Activated naive CD4-positive, alpha-beta T cell treated with anti-CD3 and anti-CD28 coated beads for 36 hours (primary cell): ENCODE data around the gene PID1. TPM values are rescaled to one million over a fixed set of nuclear protein-coding genes. Genes with fewer than 3 reads are reported as not detected.

Experiments
- CTCF ChIA-PET: fragments of 350-600 bp; sonication (Branson Sonifier 250); formaldehyde crosslinking; loops from one replicate; lab custom pipeline; 2021; ENCODE audit warnings: antibody characterized with exemption; lab: Charles Lee
- DNase-seq: peaks from one replicate; pipeline ENCODE4 v3.0.0-alpha.2; 2020
- H3K27ac Mint-ChIP-seq: one replicate; pipeline ENCODE4 v1.8.0; 2021; ENCODE audit warnings: mild to moderate bottlenecking, mixed read lengths
- H3K27me3 Mint-ChIP-seq: one replicate; pipeline ENCODE4 v1.8.0; 2021; ENCODE audit warnings: low read depth, mixed read lengths
- H3K36me3 Mint-ChIP-seq: one replicate; pipeline ENCODE4 v1.8.0; 2021; ENCODE audit warnings: low read depth, mixed read lengths
- H3K4me1 Mint-ChIP-seq: one replicate; pipeline ENCODE4 v1.8.0; 2021; ENCODE audit warnings: low read depth, mixed read lengths
- H3K4me3 Mint-ChIP-seq: one replicate; pipeline ENCODE4 v1.8.0; 2021; ENCODE audit warnings: mild to moderate bottlenecking, moderate library complexity, mixed read lengths
- H3K9me3 Mint-ChIP-seq: one replicate; pipeline ENCODE4 v1.8.0; 2021; ENCODE audit warnings: mixed read lengths
- intact Hi-C: fragments of 100-400 bp; cut with micrococcal nuclease; formaldehyde crosslinking; loops from one replicate; pipeline ENCODE4 v1.15.1; 2023
- total RNA-seq, 2 experiments: library from RNA; stranded (reverse); gene quantifications; one replicate each; pipeline ENCODE4 v1.2.3, GENCODE V29; 2021

PID1 gene
- total RNA-seq, 2 experiments from 2014 or later = not detected

GRCh38 chr2:229044581-229044980 is 226.5 kb downstream of the PID1 start:
- Mint-ChIP-seq H3K4me3 (no peak overlapping the region), H3K27me3 (no peaks in the 10 kb centered on the region), H3K27ac (no peak overlapping the region), H3K9me3 (no peaks in the 10 kb centered on the region), H3K4me1 (no peaks in the 10 kb centered on the region), H3K36me3 (no peaks in the 10 kb centered on the region)
- DNase-seq = no peak
- intact Hi-C loops = no loop called here
- CTCF ChIA-PET = no interaction called here

- no peak overlapping the region for H3K4me3 Mint-ChIP-seq
- CTCF ChIA-PET = no interaction called here
- H3K27me3 Mint-ChIP-seq = no peaks in the 10 kb centered on the region
- no peaks in the 10 kb centered on the region for H3K4me1 Mint-ChIP-seq
- DNase-seq = no peak
- H3K27ac Mint-ChIP-seq = no peak overlapping the region
- H3K36me3 Mint-ChIP-seq = no peaks in the 10 kb centered on the region
- intact Hi-C loops = no loop called here
- H3K9me3 Mint-ChIP-seq = no peaks in the 10 kb centered on the region
These were observed 227.4 kb downstream of the PID1 start for GRCh38 chr2:229043681-229044080.

GRCh38 chr2:229042349-229042748 is 228.7 kb downstream of the PID1 start:
- DNase-seq = no peak
- no peak overlapping the region for H3K27ac Mint-ChIP-seq
- no peak overlapping the region for H3K4me3 Mint-ChIP-seq
- H3K9me3 Mint-ChIP-seq = no peaks in the 10 kb centered on the region
- CTCF ChIA-PET = no interaction called here
- no peaks in the 10 kb centered on the region for H3K36me3 Mint-ChIP-seq
- H3K27me3 Mint-ChIP-seq = no peaks in the 10 kb centered on the region
- intact Hi-C loops = no loop called here
- H3K4me1 Mint-ChIP-seq = no peaks in the 10 kb centered on the region

- Mint-ChIP-seq H3K36me3 (no peaks in the 10 kb centered on the region), H3K27me3 (no peaks in the 10 kb centered on the region), H3K9me3 (no peaks in the 10 kb centered on the region), H3K4me1 (no peaks in the 10 kb centered on the region), H3K4me3 (no peak overlapping the region), H3K27ac (no peak overlapping the region)
- no peak for DNase-seq
- CTCF ChIA-PET = no interaction called here
- intact Hi-C loops = no loop called here
These were observed 229.4 kb downstream of the PID1 start for GRCh38 chr2:229041691-229042090.

- intact Hi-C loops = no loop called here
- Mint-ChIP-seq H3K4me3 (no peak overlapping the region), H3K9me3 (no peaks in the 10 kb centered on the region), H3K4me1 (no peaks in the 10 kb centered on the region), H3K36me3 (no peaks in the 10 kb centered on the region), H3K27me3 (no peaks in the 10 kb centered on the region), H3K27ac (no peak overlapping the region)
- CTCF ChIA-PET = no interaction called here
- DNase-seq = no peak
These were observed 233.5 kb downstream of the PID1 start for GRCh38 chr2:229037621-229038020.

GRCh38 chr2:229033816-229034215 is 237.3 kb downstream of the PID1 start:
- Mint-ChIP-seq H3K4me3 (no peak overlapping the region), H3K36me3 (no peaks in the 10 kb centered on the region), H3K4me1 (no peaks in the 10 kb centered on the region), H3K9me3 (peaks cover 7% of the 10 kb centered on the region), H3K27me3 (no peaks in the 10 kb centered on the region), H3K27ac (no peak overlapping the region)
- CTCF ChIA-PET = no interaction called here
- no peak for DNase-seq
- intact Hi-C loops = no loop called here

- H3K27ac Mint-ChIP-seq = no peak overlapping the region
- no peaks in the 10 kb centered on the region for H3K27me3 Mint-ChIP-seq
- DNase-seq = no peak
- peaks cover 8% of the 10 kb centered on the region for H3K9me3 Mint-ChIP-seq
- no peaks in the 10 kb centered on the region for H3K4me1 Mint-ChIP-seq
- H3K36me3 Mint-ChIP-seq = no peaks in the 10 kb centered on the region
- intact Hi-C loops = no loop called here
- CTCF ChIA-PET = no interaction called here
- H3K4me3 Mint-ChIP-seq = no peak overlapping the region
These were observed 238.4 kb downstream of the PID1 start for GRCh38 chr2:229032608-229033234.

- intact Hi-C loops = no loop called here
- no peak for DNase-seq
- no peaks in the 10 kb centered on the region for H3K4me1 Mint-ChIP-seq
- H3K27me3 Mint-ChIP-seq = no peaks in the 10 kb centered on the region
- H3K9me3 Mint-ChIP-seq = peaks cover 8% of the 10 kb centered on the region
- no peak overlapping the region for H3K4me3 Mint-ChIP-seq
- CTCF ChIA-PET = no interaction called here
- no peaks in the 10 kb centered on the region for H3K36me3 Mint-ChIP-seq
- no peak overlapping the region for H3K27ac Mint-ChIP-seq
These were observed 243.6 kb downstream of the PID1 start for GRCh38 chr2:229027353-229028105.

GRCh38 chr2:229025653-229026052 is 245.4 kb downstream of the PID1 start:
- Mint-ChIP-seq H3K27ac (no peak overlapping the region), H3K4me1 (no peaks in the 10 kb centered on the region), H3K9me3 (peaks cover 3% of the 10 kb centered on the region), H3K36me3 (no peaks in the 10 kb centered on the region), H3K27me3 (no peaks in the 10 kb centered on the region), H3K4me3 (no peak overlapping the region)
- intact Hi-C loops = no loop called here
- CTCF ChIA-PET = no interaction called here
- DNase-seq = no peak

GRCh38 chr2:229022652-229023051 is 248.4 kb downstream of the PID1 start:
- Mint-ChIP-seq H3K36me3 (no peaks in the 10 kb centered on the region), H3K4me1 (no peaks in the 10 kb centered on the region), H3K27me3 (no peaks in the 10 kb centered on the region), H3K9me3 (peaks cover 3% of the 10 kb centered on the region), H3K27ac (no peak overlapping the region), H3K4me3 (no peak overlapping the region)
- intact Hi-C loops = no loop called here
- DNase-seq = no peak
- CTCF ChIA-PET = no interaction called here

GRCh38 chr2:229022071-229022470 is 249.0 kb downstream of the PID1 start:
- no peaks in the 10 kb centered on the region for H3K4me1 Mint-ChIP-seq
- no peaks in the 10 kb centered on the region for H3K36me3 Mint-ChIP-seq
- no peak for DNase-seq
- H3K27ac Mint-ChIP-seq = no peak overlapping the region
- peaks cover 3% of the 10 kb centered on the region for H3K9me3 Mint-ChIP-seq
- intact Hi-C loops = no loop called here
- H3K4me3 Mint-ChIP-seq = no peak overlapping the region
- CTCF ChIA-PET = no interaction called here
- peaks cover 2% of the 10 kb centered on the region for H3K27me3 Mint-ChIP-seq

- Mint-ChIP-seq H3K9me3 (peaks cover 5% of the 10 kb centered on the region), H3K4me1 (no peaks in the 10 kb centered on the region), H3K27me3 (no peaks in the 10 kb centered on the region), H3K36me3 (no peaks in the 10 kb centered on the region), H3K27ac (no peak overlapping the region), H3K4me3 (no peak overlapping the region)
- DNase-seq = no peak
- CTCF ChIA-PET = no interaction called here
- intact Hi-C loops = no loop called here
These were observed 261.3 kb downstream of the PID1 start for GRCh38 chr2:229009816-229010215.

- H3K27ac Mint-ChIP-seq = no peak overlapping the region
- H3K4me3 Mint-ChIP-seq = no peak overlapping the region
- peaks cover 21% of the 10 kb centered on the region for H3K9me3 Mint-ChIP-seq
- no peaks in the 10 kb centered on the region for H3K36me3 Mint-ChIP-seq
- no peaks in the 10 kb centered on the region for H3K4me1 Mint-ChIP-seq
- DNase-seq = no peak
- intact Hi-C loops = no loop called here
- CTCF ChIA-PET = no interaction called here
- no peaks in the 10 kb centered on the region for H3K27me3 Mint-ChIP-seq
These were observed 267.8 kb downstream of the PID1 start for GRCh38 chr2:229003256-229003655.
